Measurements from ENCODE around the gene RASGRP3. TPM values are rescaled to one million over a fixed set of nuclear protein-coding genes. Genes with fewer than 3 reads are reported as not detected.

RASGRP3 gene
- total RNA-seq (10 to 100 TPM; 23.4 to 29.3 TPM), polyA plus RNA-seq (ENCODE audit: insufficient read length in 2 of 2) (10 to 100 TPM; 13.2 to 15.7 TPM)
- long read RNA-seq, donor 1, partial matches to known transcripts: 6 of 7 reads
- long read RNA-seq, donor 1, other reads (novel, unspliced or antisense): 0 of 7 reads
- long read RNA-seq, donor 2: 0 reads
- long read RNA-seq, donor 3: 0 reads
- long read RNA-seq, donor 4, partial matches to known transcripts: 7 of 8 reads
- long read RNA-seq, donor 4, other reads (novel, unspliced or antisense): 0 of 8 reads

GRCh38 chr2:33476131-33476792, at the start of gene RASGRP3:
Gene RASGRP3 (plus strand): TSS chr2:33476649. CDS start chr2:33515137, 38,488 bp downstream.
- Histone ChIP-seq H3K4me3 (ENCODE audit: low read depth, low read length) (peak within 1 kb of the TSS; percentile 69), H3K4me1 (ENCODE audit: control insufficient read depth, insufficient read depth, low read length) (peaks cover 12% of the 10 kb centered on the region), H3K9me3 (ENCODE audit: control insufficient read depth, insufficient read depth, low read length) (no peaks in the 10 kb centered on the region), H3K27ac (ENCODE audit: low read depth, low read length) (peak within 1 kb of the TSS; percentile 93), H3K27me3 (ENCODE audit: control insufficient read depth, insufficient read depth, low read length) (peaks cover 2% of the 10 kb centered on the region), H3K36me3 (ENCODE audit: control insufficient read depth, insufficient read depth, low read length) (no peaks in the 10 kb centered on the region)
- under 1% methylated on average over 9 of the region's 18 CpGs for WGBS (ENCODE audit: insufficient coverage)
- peak; percentile 39 to 88 (median 68) for DNase-seq (ENCODE audit: low read depth in 4 of 6, low spot score in 6 of 6)

DNA sequence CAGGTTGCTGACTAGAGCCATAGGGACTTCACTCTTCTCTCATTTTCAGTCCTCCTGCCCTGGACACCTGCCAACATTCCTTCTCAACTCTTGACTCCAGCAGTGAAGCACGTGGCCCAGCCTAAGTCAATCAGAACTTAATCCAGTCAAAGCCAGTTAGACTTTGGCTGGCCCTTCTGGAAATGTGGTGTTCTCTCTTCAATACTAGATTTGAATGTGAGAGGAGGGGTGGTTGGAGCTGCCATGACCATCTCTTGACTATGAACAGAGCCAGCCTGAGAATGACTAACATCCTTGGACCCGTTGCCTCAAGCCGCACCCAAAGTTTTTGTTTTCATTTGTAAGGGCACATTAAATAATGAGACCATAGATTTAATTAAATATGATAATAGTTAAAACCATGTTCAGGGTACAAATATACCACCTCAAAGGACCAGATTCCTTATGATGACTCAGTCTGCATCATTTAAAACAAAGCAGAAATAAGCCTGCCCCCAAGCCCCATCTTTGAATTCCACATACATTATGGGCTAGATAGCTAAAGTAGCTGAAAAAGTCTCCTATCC, 49.7 kb upstream of the RASGRP3 start:
- no CpG with 5 or more reads among the region's 3 CpGs for WGBS (ENCODE audit: insufficient coverage)
- Histone ChIP-seq H3K36me3 (ENCODE audit: control insufficient read depth, insufficient read depth, low read length) (no peaks in the 10 kb centered on the region), H3K4me3 (ENCODE audit: low read depth, low read length) (no peak overlapping the region), H3K27me3 (ENCODE audit: control insufficient read depth, insufficient read depth, low read length) (no peaks in the 10 kb centered on the region), H3K9me3 (ENCODE audit: control insufficient read depth, insufficient read depth, low read length) (peaks cover 2% of the 10 kb centered on the region), H3K4me1 (ENCODE audit: control insufficient read depth, insufficient read depth, low read length) (no peaks in the 10 kb centered on the region), H3K27ac (ENCODE audit: low read depth, low read length) (no peak overlapping the region)
- DNase-seq (ENCODE audit: low read depth in 4 of 6, low spot score in 6 of 6): no peak

DNA sequence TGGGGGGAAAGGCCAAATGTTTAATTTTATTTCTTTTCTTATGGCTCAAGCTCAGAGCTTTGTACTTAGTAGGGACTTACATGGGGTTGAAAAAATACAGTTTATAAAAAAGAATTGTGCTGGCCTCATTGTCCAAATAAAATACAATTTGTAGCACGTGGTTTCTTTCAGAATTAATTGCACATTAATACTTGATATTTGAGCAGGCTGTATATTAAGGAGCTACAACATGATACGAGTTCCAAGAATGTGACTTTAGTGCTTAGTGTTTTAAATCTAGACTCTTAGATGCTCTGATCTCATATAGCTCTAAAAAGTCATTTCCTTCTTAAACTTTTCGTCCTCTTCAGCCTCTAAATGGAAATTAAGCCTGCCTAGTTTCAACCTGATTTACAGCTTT, 46.4 kb upstream of the RASGRP3 start:
- no peak overlapping the region for H3K27ac ChIP-seq (ENCODE audit: low read depth, low read length)
- no peak for DNase-seq (ENCODE audit: low read depth in 4 of 6, low spot score in 6 of 6)
- no peaks in the 10 kb centered on the region for H3K27me3 ChIP-seq (ENCODE audit: control insufficient read depth, insufficient read depth, low read length)
- WGBS (ENCODE audit: insufficient coverage): no CpG with 5 or more reads among the region's 3 CpGs
- H3K4me1 ChIP-seq (ENCODE audit: control insufficient read depth, insufficient read depth, low read length): peaks cover 6% of the 10 kb centered on the region
- peaks cover 2% of the 10 kb centered on the region for H3K9me3 ChIP-seq (ENCODE audit: control insufficient read depth, insufficient read depth, low read length)
- H3K4me3 ChIP-seq (ENCODE audit: low read depth, low read length): no peak overlapping the region
- no peaks in the 10 kb centered on the region for H3K36me3 ChIP-seq (ENCODE audit: control insufficient read depth, insufficient read depth, low read length)

DNA sequence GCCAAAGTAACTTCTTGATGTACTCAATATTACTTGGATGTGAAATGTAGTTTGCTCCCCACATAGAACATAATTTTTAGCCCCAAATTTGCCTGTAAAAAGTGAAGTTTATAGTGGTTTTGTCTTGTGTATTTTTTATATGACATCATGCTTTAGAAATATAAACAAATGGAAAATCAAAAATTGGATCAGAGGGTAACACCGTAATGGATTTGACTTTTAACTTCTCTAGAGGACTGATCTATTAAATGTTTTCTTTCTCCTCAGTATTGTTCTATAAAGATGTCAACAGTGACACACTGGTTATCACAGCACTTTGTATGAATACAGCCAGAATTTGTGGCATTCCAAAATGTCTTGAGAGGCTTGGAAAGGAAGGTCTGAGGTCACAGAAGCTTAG, 45.6 kb upstream of the RASGRP3 start:
- DNase-seq (ENCODE audit: low read depth in 4 of 6, low spot score in 6 of 6): no peak
- Histone ChIP-seq H3K4me3 (ENCODE audit: low read depth, low read length) (no peak overlapping the region), H3K36me3 (ENCODE audit: control insufficient read depth, insufficient read depth, low read length) (no peaks in the 10 kb centered on the region), H3K9me3 (ENCODE audit: control insufficient read depth, insufficient read depth, low read length) (peaks cover 2% of the 10 kb centered on the region), H3K27me3 (ENCODE audit: control insufficient read depth, insufficient read depth, low read length) (no peaks in the 10 kb centered on the region), H3K4me1 (ENCODE audit: control insufficient read depth, insufficient read depth, low read length) (peaks cover 6% of the 10 kb centered on the region), H3K27ac (ENCODE audit: low read depth, low read length) (no peak overlapping the region)
- no CpG with 5 or more reads among the region's 1 CpG for WGBS (ENCODE audit: insufficient coverage)

- no peaks in the 10 kb centered on the region for H3K36me3 ChIP-seq (ENCODE audit: control insufficient read depth, insufficient read depth, low read length)
- H3K27ac ChIP-seq (ENCODE audit: low read depth, low read length): no peak overlapping the region
- DNase-seq (ENCODE audit: low read depth in 4 of 6, low spot score in 6 of 6): no peak
- H3K4me3 ChIP-seq (ENCODE audit: low read depth, low read length): no peak overlapping the region
- peaks cover 2% of the 10 kb centered on the region for H3K9me3 ChIP-seq (ENCODE audit: control insufficient read depth, insufficient read depth, low read length)
- WGBS (ENCODE audit: insufficient coverage): 67% methylated on average over 2 of the region's 2 CpGs
- H3K27me3 ChIP-seq (ENCODE audit: control insufficient read depth, insufficient read depth, low read length): no peaks in the 10 kb centered on the region
- H3K4me1 ChIP-seq (ENCODE audit: control insufficient read depth, insufficient read depth, low read length): peaks cover 6% of the 10 kb centered on the region
Measured at GRCh38 chr2:33432871-33433270, 43.6 kb upstream of the RASGRP3 start.

DNA sequence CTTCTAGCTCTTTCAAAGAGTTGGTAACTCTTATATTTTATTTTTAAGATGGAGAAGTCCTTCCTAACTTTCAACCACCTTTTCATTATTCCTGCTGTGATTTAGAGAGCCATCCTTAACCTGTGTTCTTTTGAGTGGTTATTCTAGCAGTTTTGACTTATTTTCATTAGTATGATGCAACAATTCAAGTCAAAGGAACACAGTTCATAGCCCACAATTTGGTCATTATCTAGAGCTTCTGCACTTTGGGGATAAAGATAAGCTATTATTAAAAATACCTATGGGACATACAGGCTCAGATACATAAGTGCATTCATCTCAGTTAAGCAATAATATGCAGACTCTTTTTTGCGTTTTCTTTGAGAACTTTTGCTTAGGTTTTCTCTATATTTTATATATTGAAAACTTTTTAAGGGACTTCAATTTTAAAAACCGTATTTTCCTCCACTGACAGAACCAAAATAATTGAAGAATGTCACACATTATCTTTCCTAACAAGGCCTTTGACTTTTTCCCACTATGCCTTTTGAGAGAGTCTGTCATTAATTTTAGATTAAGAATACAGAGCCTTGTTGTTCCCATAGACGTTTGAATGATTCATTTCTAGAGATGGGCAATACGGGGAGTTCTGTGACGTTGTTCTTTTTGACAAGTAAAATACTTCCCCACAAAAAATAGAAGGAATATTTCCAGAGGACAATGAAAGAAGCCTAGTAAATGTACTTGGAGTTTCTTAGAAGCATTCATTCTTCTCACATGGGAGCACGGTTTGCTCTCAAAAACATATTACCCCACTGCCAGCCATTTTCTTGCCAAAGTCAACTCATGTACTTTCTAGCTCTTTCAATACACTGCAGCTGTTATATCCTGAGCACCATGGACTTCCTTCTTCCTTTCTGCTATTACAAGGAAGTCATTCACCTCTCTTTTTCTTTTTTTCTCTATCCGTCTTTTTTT, 42.9 kb upstream of the RASGRP3 start:
- peak in 1 of 6 donors; percentile 48 for DNase-seq (ENCODE audit: low read depth in 4 of 6, low spot score in 6 of 6)
- Histone ChIP-seq H3K9me3 (ENCODE audit: control insufficient read depth, insufficient read depth, low read length) (peaks cover 2% of the 10 kb centered on the region), H3K4me3 (ENCODE audit: low read depth, low read length) (no peak overlapping the region), H3K27ac (ENCODE audit: low read depth, low read length) (peak overlapping the region; percentile 29), H3K36me3 (ENCODE audit: control insufficient read depth, insufficient read depth, low read length) (no peaks in the 10 kb centered on the region), H3K4me1 (ENCODE audit: control insufficient read depth, insufficient read depth, low read length) (peaks cover 6% of the 10 kb centered on the region), H3K27me3 (ENCODE audit: control insufficient read depth, insufficient read depth, low read length) (no peaks in the 10 kb centered on the region)
- 69% methylated on average over 2 of the region's 7 CpGs for WGBS (ENCODE audit: insufficient coverage)

DNA sequence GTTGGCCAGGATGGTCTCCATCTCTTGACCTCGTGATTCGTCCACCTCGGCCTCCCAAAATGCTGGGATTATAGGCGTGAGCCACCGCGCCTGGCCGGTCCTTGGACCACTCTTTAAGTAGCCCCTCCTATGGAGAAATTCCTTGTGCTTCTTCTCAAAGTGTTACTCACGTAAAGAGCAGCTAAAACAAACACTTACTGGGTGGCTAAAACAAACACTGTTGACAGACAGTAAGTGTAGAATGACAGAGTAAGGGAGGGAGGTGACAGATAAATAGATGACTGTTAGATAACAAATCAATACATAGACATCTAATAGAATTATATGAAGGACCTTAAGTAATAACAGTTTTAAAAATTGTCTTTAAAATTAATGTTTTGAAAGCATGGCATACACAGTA, 40.9 kb upstream of the RASGRP3 start:
- DNase-seq (ENCODE audit: low read depth in 4 of 6, low spot score in 6 of 6): no peak
- Histone ChIP-seq H3K36me3 (ENCODE audit: control insufficient read depth, insufficient read depth, low read length) (no peaks in the 10 kb centered on the region), H3K9me3 (ENCODE audit: control insufficient read depth, insufficient read depth, low read length) (no peaks in the 10 kb centered on the region), H3K27me3 (ENCODE audit: control insufficient read depth, insufficient read depth, low read length) (no peaks in the 10 kb centered on the region), H3K27ac (ENCODE audit: low read depth, low read length) (no peak overlapping the region), H3K4me1 (ENCODE audit: control insufficient read depth, insufficient read depth, low read length) (peaks cover 6% of the 10 kb centered on the region), H3K4me3 (ENCODE audit: low read depth, low read length) (no peak overlapping the region)
- no CpG with 5 or more reads among the region's 8 CpGs for WGBS (ENCODE audit: insufficient coverage)

DNA sequence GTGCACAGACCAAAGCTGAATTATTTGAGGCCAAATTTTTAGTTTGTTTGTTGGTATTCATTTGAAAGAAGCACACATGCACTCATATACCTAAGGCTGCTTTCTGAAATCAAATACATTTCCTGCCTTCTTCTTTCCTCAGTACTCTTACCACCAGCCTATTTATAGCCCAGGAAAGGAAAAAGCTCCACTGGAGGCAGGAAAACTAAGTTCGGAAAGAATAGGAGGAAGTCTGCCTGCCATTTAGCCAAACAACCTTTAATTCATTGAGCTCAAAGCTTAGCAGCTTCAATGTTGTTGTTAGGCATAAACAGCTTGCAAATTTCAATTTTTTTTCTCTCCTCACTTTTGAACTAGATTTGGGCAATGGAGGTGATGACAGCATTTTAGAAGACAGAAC, 40.4 kb upstream of the RASGRP3 start:
- Histone ChIP-seq H3K36me3 (ENCODE audit: control insufficient read depth, insufficient read depth, low read length) (no peaks in the 10 kb centered on the region), H3K27ac (ENCODE audit: low read depth, low read length) (no peak overlapping the region), H3K9me3 (ENCODE audit: control insufficient read depth, insufficient read depth, low read length) (no peaks in the 10 kb centered on the region), H3K27me3 (ENCODE audit: control insufficient read depth, insufficient read depth, low read length) (no peaks in the 10 kb centered on the region), H3K4me3 (ENCODE audit: low read depth, low read length) (peak overlapping the region; percentile 10), H3K4me1 (ENCODE audit: control insufficient read depth, insufficient read depth, low read length) (peaks cover 6% of the 10 kb centered on the region)
- no peak for DNase-seq (ENCODE audit: low read depth in 4 of 6, low spot score in 6 of 6)
- WGBS (ENCODE audit: insufficient coverage): 67% methylated on average over 1 of the region's 1 CpG

DNA sequence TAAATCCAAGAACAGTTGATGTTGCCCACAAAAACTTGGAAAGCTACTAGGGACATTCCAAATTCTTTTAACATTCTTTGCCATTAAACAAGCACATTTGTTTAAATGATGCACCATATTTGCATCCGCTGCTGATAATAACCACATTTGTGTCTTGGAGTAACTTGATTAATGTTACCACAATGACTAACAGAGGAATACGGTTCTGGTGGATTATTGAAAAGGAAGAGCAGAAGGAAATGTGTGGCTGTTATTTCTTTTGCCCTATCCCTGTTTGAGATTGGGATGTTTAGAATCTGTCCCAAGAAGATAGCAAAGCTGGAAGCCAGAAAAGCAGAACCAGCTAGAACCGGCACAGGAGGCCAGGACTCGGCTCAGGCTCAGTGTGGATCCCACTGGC, 39.2 kb upstream of the RASGRP3 start:
- no peak overlapping the region for H3K4me3 ChIP-seq (ENCODE audit: low read depth, low read length)
- no peaks in the 10 kb centered on the region for H3K27me3 ChIP-seq (ENCODE audit: control insufficient read depth, insufficient read depth, low read length)
- DNase-seq (ENCODE audit: low read depth in 4 of 6, low spot score in 6 of 6): no peak
- H3K36me3 ChIP-seq (ENCODE audit: control insufficient read depth, insufficient read depth, low read length): no peaks in the 10 kb centered on the region
- H3K4me1 ChIP-seq (ENCODE audit: control insufficient read depth, insufficient read depth, low read length): peaks cover 6% of the 10 kb centered on the region
- WGBS (ENCODE audit: insufficient coverage): no CpG with 5 or more reads among the region's 4 CpGs
- H3K9me3 ChIP-seq (ENCODE audit: control insufficient read depth, insufficient read depth, low read length): no peaks in the 10 kb centered on the region
- H3K27ac ChIP-seq (ENCODE audit: low read depth, low read length): no peak overlapping the region

Measured in spinal cord (tissue), 10 donors.